ENCODE measurements around the gene DSTYK. TPM values are rescaled to one million over a fixed set of nuclear protein-coding genes. Genes with fewer than 3 reads are reported as not detected.

The DSTYK gene
- total RNA-seq, 1 donor from 2014 or later = 12.7 TPM

- Histone ChIP-seq H3K4me3 (no peak overlapping the region), H3K27me3 (no peaks in the 10 kb centered on the region), H3K4me1 (peaks cover 34% of the 10 kb centered on the region), H3K9me3 (no peaks in the 10 kb centered on the region), H3K36me3 (no peaks in the 10 kb centered on the region), H3K27ac (no peak overlapping the region)
- ATAC-seq (no peak), DNase-seq (no peak)
- TF ChIP-seq CTCF (IDR thresholded peaks at IDR 0.05) = no peak
- intact Hi-C loops (cut with DNase I) = no loop called here
Measured at GRCh38 chr1:205232945-205233397, 21.5 kb upstream of the DSTYK start.

- Histone ChIP-seq H3K27ac (no peak overlapping the region), H3K27me3 (no peaks in the 10 kb centered on the region), H3K36me3 (no peaks in the 10 kb centered on the region), H3K4me3 (no peak overlapping the region), H3K9me3 (no peaks in the 10 kb centered on the region), H3K4me1 (peaks cover 29% of the 10 kb centered on the region)
- TF ChIP-seq CTCF (IDR thresholded peaks at IDR 0.05) = no peak
- DNase-seq (no peak), ATAC-seq (no peak)
- intact Hi-C loops (cut with DNase I) = no loop called here
Measured at GRCh38 chr1:205232127-205232820, 20.8 kb upstream of the DSTYK start.

GRCh38 chr1:205230982-205231381 is 19.5 kb upstream of the DSTYK start:
- Histone ChIP-seq H3K27ac (no peak overlapping the region), H3K4me1 (peaks cover 23% of the 10 kb centered on the region), H3K4me3 (no peak overlapping the region), H3K9me3 (no peaks in the 10 kb centered on the region), H3K27me3 (no peaks in the 10 kb centered on the region), H3K36me3 (no peaks in the 10 kb centered on the region)
- intact Hi-C loops (cut with DNase I) = no loop called here
- ATAC-seq = no peak
- TF ChIP-seq CTCF (IDR thresholded peaks at IDR 0.05) = no peak
- peak; percentile 20 for DNase-seq

GRCh38 chr1:205229916-205230700 is 18.6 kb upstream of the DSTYK start:
- no peak for TF ChIP-seq CTCF (IDR thresholded peaks at IDR 0.05)
- intact Hi-C loops (cut with DNase I) = no loop called here
- no peaks in the 10 kb centered on the region for H3K9me3 ChIP-seq
- DNase-seq (no peak), ATAC-seq (no peak)
- peak overlapping the region; percentile 47 for H3K27ac ChIP-seq
- H3K36me3 ChIP-seq = no peaks in the 10 kb centered on the region
- no peaks in the 10 kb centered on the region for H3K27me3 ChIP-seq
- H3K4me3 ChIP-seq = peak overlapping the region; percentile 6
- H3K4me1 ChIP-seq = peaks cover 20% of the 10 kb centered on the region

DNA sequence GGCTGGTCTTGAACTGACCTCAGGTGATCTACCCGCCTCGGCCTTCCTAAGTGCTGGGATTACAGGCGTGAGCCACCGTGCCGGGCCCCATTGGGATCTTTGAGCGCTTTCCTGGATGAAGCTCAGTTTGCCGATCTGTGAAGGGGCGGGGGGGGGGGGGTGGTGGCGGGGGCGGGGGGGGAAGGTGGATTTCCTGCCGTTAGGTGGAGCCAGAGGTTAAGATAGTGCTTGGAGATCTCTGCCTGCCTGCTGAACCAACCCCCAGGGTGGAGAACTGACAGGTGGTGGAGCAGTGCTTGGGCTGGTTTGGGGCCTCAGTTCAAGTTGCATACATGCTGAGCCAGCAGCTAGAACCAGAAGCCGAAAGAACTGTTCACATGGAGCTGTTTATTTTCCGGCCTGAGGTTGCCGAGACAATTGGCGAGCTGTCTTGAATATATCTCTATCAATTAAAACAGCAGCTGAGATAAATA is 17.9 kb upstream of the DSTYK start:
- no peaks in the 10 kb centered on the region for H3K9me3 ChIP-seq
- no peak for TF ChIP-seq CTCF (IDR thresholded peaks at IDR 0.05)
- peak; percentile 75 for ATAC-seq
- H3K36me3 ChIP-seq = no peaks in the 10 kb centered on the region
- peak overlapping the region; percentile 47 for H3K27ac ChIP-seq
- intact Hi-C loops (cut with DNase I) = no loop called here
- H3K27me3 ChIP-seq = no peaks in the 10 kb centered on the region
- no peak for DNase-seq
- peak overlapping the region; percentile 65 for H3K4me3 ChIP-seq
- peaks cover 20% of the 10 kb centered on the region for H3K4me1 ChIP-seq

All from upper lobe of right lung (tissue), 1 donor.